Smooth muscle cell (in vitro differentiated cells): ENCODE results near the gene MAPKAPK5. TPM values are rescaled to one million over a fixed set of nuclear protein-coding genes. Genes with fewer than 3 reads are reported as not detected.
"Not testable (repeated sequence)": the region's sequence is repeated elsewhere in the genome, so short reads cannot be mapped to it uniquely, and the experiment has no call there.

ENCODE experiments used
- DNase-seq: peaks from one replicate; lab custom pipeline; 2025; ENCODE audit not compliant: unreplicated experiment; lab: John Stamatoyannopoulos, UW
- H2AFZ ChIP-seq: fragments of 200-600 bp; sonication (generic); 2 replicates; pipeline ENCODE4 v1.6.0; 2016; ENCODE audit warnings: antibody characterized with exemption, low read depth, mild to moderate bottlenecking
- H3F3A ChIP-seq: fragments of 200-600 bp; sonication (generic); 2 replicates; pipeline ENCODE4 v1.6.0; 2017; ENCODE audit warnings: antibody characterized with exemption, low read depth
- H3K27ac ChIP-seq: fragments of 200-600 bp; sonication (generic); 2 replicates; pipeline ENCODE4 v1.5.1; 2016; ENCODE audit warnings: low read depth, mild to moderate bottlenecking
- H3K27me3 ChIP-seq: fragments of 200-600 bp; sonication (generic); 2 replicates; pipeline ENCODE4 v1.6.1; 2016; ENCODE audit warnings: low read depth, mild to moderate bottlenecking
- H3K36me3 ChIP-seq: fragments of 200-600 bp; sonication (generic); 2 replicates; pipeline ENCODE4 v1.5.1; 2016; ENCODE audit warnings: low read depth
- H3K4me1 ChIP-seq: fragments of 200-600 bp; sonication (generic); 2 replicates; pipeline ENCODE4 v1.5.1; 2016; ENCODE audit warnings: low read depth
- H3K4me2 ChIP-seq: fragments of 200-600 bp; sonication (generic); 2 replicates; pipeline ENCODE4 v1.6.0; 2016; ENCODE audit warnings: mild to moderate bottlenecking
- H3K4me3 ChIP-seq: fragments of 200-600 bp; sonication (generic); 2 replicates; pipeline ENCODE4 v1.5.1; 2016; ENCODE audit warnings: mild to moderate bottlenecking
- H3K79me2 ChIP-seq: fragments of 200-600 bp; sonication (generic); 2 replicates; pipeline ENCODE4 v1.6.0; 2016; ENCODE audit warnings: low read depth, mild to moderate bottlenecking
- H3K9ac ChIP-seq: fragments of 200-600 bp; sonication (generic); 2 replicates; pipeline ENCODE4 v1.6.0; 2016; ENCODE audit warnings: low read depth
- H3K9me3 ChIP-seq: fragments of 200-600 bp; sonication (generic); replicated peaks from 2 replicates; pipeline ENCODE4 v1.5.1; 2016; ENCODE audit warnings: low read depth
- H4K20me1 ChIP-seq: fragments of 200-600 bp; sonication (generic); 2 replicates; pipeline ENCODE4 v1.6.0; 2016; ENCODE audit warnings: low read depth
- WGBS: methylation state at CpG from one replicate; pipeline ENCODE4 v1.1.7; 2016; ENCODE audit warnings: low lambda C conversion rate; 5-methylcytosine and 5-hydroxymethylcytosine counted together
- polyA plus RNA-seq: library from polyadenylated mRNA; unstranded; fragments of >200 nt; fragmentation: Nextera tagmentation; extraction: Ambion mirVana; gene quantifications from 2 replicates; pipeline ENCODE4 v1.2.1, GENCODE V29; 2016
- total RNA-seq: library from RNA; depleted of rRNA; stranded (reverse); fragments of >200 nt; gene quantifications from 2 replicates; pipeline ENCODE4 v1.2.3, GENCODE V29; 2014
- TF ChIP-seq, protein P1 (sequence below): fragments of 200-600 bp; sonication (generic); IDR thresholded peaks from 2 replicates; pipeline ENCODE4 v1.5.1; 2017; ENCODE audit warnings: borderline replicate concordance, mild to moderate bottlenecking, antibody characterized with exemption; ENCODE audit not compliant: insufficient read depth, poor library complexity, severe bottlenecking

The MAPKAPK5 gene
- total and polyA plus RNA-seq, 2 experiments from 2014 or later, result 29.8 to 46.1 TPM

DNA sequence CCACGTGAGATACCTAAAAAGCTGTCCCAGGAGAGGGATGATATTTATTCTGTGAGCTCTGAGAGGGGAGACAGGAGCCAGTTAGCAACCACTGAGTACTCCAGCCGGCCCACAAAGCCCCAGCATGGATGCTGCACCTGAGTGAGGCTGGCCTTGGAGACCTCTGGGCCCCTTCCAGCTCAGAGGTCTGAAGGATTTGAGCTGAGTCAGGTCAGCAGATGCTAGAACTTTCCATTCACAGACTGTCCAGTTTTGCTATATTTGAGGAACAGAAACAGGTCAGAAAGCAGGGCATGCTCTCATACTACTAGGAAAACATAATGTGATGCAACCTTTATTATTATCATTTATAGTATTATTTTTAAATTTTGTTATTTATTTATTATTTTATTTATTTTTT lies 15.0 kb upstream of the MAPKAPK5 start:
- no peaks in the 10 kb centered on the region for H3K36me3 ChIP-seq
- no peaks in the 10 kb centered on the region for H4K20me1 ChIP-seq
- no peak for DNase-seq
- no peaks in the 10 kb centered on the region for H3F3A ChIP-seq
- no peaks in the 10 kb centered on the region for H3K27me3 ChIP-seq
- 75% methylated on average over 2 of the region's 2 CpGs for WGBS
- H3K27ac ChIP-seq, result no peak overlapping the region
- H3K9ac ChIP-seq, result no peak overlapping the region
- H2AFZ ChIP-seq, result no peak overlapping the region
- H3K4me1 ChIP-seq, result peaks cover 8% of the 10 kb centered on the region
- TF ChIP-seq, protein P1, sequence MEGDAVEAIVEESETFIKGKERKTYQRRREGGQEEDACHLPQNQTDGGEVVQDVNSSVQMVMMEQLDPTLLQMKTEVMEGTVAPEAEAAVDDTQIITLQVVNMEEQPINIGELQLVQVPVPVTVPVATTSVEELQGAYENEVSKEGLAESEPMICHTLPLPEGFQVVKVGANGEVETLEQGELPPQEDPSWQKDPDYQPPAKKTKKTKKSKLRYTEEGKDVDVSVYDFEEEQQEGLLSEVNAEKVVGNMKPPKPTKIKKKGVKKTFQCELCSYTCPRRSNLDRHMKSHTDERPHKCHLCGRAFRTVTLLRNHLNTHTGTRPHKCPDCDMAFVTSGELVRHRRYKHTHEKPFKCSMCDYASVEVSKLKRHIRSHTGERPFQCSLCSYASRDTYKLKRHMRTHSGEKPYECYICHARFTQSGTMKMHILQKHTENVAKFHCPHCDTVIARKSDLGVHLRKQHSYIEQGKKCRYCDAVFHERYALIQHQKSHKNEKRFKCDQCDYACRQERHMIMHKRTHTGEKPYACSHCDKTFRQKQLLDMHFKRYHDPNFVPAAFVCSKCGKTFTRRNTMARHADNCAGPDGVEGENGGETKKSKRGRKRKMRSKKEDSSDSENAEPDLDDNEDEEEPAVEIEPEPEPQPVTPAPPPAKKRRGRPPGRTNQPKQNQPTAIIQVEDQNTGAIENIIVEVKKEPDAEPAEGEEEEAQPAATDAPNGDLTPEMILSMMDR, result no peak
- no peak overlapping the region for H3K4me2 ChIP-seq
- no peaks in the 10 kb centered on the region for H3K9me3 ChIP-seq
- H3K79me2 ChIP-seq, result no peaks in the 10 kb centered on the region
- H3K4me3 ChIP-seq, result no peak overlapping the region

DNA sequence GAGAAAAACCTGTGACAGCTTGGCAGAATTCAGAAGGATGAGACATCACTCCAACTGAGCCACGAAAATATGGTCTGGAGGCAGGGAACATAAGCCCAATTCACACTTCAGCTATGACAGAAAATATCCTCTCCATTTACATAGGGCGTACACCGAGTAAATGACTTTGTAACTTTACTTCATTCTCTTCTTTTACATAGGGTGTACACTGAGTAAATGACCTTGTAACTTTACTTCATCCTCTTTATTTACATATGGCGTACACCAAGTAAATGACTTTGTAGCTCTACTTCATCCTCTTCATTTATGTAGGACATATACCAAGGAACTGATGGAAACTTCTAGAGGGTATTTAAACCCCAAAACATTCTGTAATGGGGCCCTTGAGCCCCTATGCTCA lies 14.1 kb upstream of the MAPKAPK5 start:
- Histone ChIP-seq H3K9ac (no peak overlapping the region), H3K79me2 (no peaks in the 10 kb centered on the region), H3K4me3 (no peak overlapping the region), H3K4me2 (no peak overlapping the region), H3K9me3 (no peaks in the 10 kb centered on the region), H3K4me1 (peaks cover 7% of the 10 kb centered on the region), H2AFZ (no peak overlapping the region), H3K27ac (no peak overlapping the region), H3F3A (no peaks in the 10 kb centered on the region), H3K27me3 (no peaks in the 10 kb centered on the region), H4K20me1 (no peaks in the 10 kb centered on the region), H3K36me3 (no peaks in the 10 kb centered on the region)
- DNase-seq, result no peak
- WGBS, result 94% methylated on average over 4 of the region's 4 CpGs
- TF ChIP-seq, protein P1, result no peak

DNA sequence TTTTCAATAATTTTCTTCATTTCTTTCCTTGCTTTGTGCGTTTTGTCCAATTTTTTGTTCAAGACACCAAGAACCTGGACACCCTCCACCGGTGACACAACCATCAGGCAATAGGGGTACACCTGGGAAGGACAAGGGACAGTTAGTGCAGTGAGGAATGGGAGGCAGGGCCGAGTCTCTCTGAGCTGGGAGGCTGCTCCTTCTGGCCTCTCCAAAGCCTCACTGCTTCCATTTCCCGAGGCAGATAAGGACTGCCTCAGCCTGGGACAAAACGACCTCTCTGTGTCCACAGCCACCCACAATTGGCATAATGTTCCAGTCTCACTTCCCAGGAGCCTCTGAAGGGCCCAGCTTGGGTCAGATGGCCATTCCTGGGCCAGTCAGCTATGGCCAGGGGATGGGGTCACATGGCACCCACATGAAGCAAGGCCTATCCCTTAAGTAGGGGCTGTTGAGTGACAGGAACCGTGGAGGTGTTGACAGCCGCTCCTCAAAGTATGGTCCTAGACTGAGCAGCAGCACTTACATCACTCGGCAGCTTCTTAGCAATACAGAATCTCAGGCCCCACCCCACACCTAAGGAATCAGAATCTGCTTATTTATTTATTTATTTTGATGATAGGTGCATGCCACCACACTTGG lies 13.6 kb upstream of the MAPKAPK5 start:
- no peaks in the 10 kb centered on the region for H3F3A ChIP-seq
- H2AFZ ChIP-seq, result no peak overlapping the region
- H3K9me3 ChIP-seq, result no peaks in the 10 kb centered on the region
- H3K4me2 ChIP-seq, result no peak overlapping the region
- H3K4me1 ChIP-seq, result peaks cover 2% of the 10 kb centered on the region
- H3K27ac ChIP-seq, result no peak overlapping the region
- WGBS, result 85% methylated on average over 8 of the region's 8 CpGs
- TF ChIP-seq, protein P1, result no peak
- no peaks in the 10 kb centered on the region for H4K20me1 ChIP-seq
- DNase-seq, result no peak
- H3K4me3 ChIP-seq, result no peak overlapping the region
- no peaks in the 10 kb centered on the region for H3K36me3 ChIP-seq
- no peak overlapping the region for H3K9ac ChIP-seq
- no peaks in the 10 kb centered on the region for H3K79me2 ChIP-seq
- no peaks in the 10 kb centered on the region for H3K27me3 ChIP-seq

DNA sequence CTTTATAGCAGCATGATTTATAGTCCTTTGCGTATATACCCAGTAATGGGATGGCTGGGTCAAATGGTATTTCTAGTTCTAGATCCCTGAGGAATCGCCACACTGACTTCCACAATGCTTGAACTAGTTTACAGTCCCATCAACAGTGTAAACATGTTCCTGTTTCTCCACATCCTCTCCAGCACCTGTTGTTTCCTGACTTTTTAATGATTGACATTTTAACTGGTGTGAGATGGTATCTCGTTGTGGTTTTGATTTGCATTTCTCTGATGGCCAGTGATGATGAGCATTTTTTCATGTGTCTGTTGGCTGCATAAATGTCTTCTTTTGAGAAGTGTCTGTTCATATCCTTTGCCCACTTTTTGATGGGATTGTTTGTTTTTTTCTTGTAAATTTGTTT lies 12.4 kb upstream of the MAPKAPK5 start:
- H3K27ac ChIP-seq, H3K4me3 ChIP-seq, DNase-seq, H4K20me1 ChIP-seq, H3K9ac ChIP-seq, H3K9me3 ChIP-seq, H3K4me1 ChIP-seq, H3K79me2 ChIP-seq, H3K27me3 ChIP-seq, H3F3A ChIP-seq, H2AFZ ChIP-seq, H3K36me3 ChIP-seq, H3K4me2 ChIP-seq: not testable (repeated sequence)
- 89% methylated on average over 3 of the region's 3 CpGs for WGBS

DNA sequence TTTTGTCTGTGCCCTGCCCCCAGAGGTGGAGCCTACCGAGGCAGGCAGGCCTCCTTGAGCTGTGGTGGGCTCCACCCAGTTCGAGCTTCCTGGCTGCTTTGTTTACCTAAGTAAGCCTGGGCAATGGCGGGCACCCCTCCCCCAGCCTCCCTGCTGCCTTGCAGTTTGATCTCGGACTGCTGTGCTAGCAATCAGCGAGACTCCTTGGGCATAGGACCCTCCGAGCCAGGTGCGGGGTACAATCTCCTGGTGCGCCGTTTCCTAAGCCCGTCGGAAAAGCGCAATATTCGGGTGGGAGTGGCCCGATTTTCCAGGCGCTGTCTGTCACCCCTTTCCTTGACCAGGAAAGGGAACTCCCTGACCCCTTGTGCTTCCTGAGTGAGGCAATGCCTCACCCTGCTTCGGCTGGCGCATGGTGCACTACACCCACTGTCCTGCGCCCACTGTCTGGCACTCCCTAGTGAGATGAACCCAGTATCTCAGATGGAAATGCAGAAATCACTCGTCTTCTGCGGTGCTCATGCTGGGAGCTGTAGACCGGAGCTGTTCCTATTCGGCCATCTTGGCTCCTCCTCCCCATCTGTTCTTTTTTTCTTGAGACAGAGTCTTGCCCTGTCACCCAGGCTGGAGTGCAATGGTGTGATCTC lies 7.2 kb upstream of the MAPKAPK5 start:
- WGBS, result 71% methylated on average over 22 of the region's 22 CpGs
- H4K20me1 ChIP-seq, DNase-seq, H3K9ac ChIP-seq, H3K4me2 ChIP-seq, H3K4me3 ChIP-seq, H3K9me3 ChIP-seq, H3K27ac ChIP-seq, H2AFZ ChIP-seq, H3K4me1 ChIP-seq, H3K36me3 ChIP-seq, H3K79me2 ChIP-seq, H3F3A ChIP-seq, H3K27me3 ChIP-seq: not testable (repeated sequence)

DNA sequence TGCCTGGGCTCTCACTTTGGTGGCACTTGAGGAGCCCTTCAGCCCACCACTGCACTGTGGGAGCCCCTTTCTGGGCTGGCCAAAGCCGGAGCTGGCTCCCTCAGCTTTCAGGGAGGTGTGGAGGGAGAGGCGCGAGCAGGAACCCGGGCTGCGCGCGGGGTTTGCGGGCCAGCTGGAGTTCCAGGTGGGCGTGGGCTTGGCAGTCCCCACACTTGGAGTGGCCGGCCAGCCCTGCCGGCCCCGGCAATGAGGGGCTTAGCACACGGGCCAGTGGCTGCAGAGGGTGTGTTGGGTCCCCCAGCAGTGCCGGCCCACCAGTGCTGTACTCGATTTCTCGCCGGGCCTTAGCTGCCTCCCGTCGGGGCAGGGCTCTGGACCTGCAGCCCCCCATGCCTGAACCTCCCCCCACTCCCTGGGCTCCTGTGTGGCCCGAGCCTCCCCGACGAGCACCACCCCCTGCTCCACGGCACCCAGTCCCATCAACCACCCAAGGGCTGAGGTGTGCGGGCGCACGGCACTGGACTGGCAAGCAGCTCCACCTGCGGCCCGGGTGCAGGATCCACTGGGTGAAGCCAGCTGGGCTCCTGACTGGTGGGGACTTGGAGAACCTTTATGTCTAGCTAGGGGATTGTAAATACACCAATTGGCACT lies 6.4 kb upstream of the MAPKAPK5 start:
- not testable (repeated sequence) for DNase-seq, H3F3A ChIP-seq, H3K36me3 ChIP-seq, H4K20me1 ChIP-seq, H3K9ac ChIP-seq, H3K4me1 ChIP-seq, H3K27me3 ChIP-seq, H3K27ac ChIP-seq, H3K4me3 ChIP-seq, H3K4me2 ChIP-seq, H3K9me3 ChIP-seq, H2AFZ ChIP-seq, H3K79me2 ChIP-seq
- 90% methylated on average over 27 of the region's 28 CpGs for WGBS
